GM21360 (cell line): ENCODE data around the gene FMO3.

Experiments used
- ATAC-seq: cut with Tn5 transposase; IDR thresholded peaks from one replicate; pipeline ENCODE4 v1.9.1; 2021; ENCODE audit warnings: mild to moderate bottlenecking, moderate library complexity; ENCODE audit not compliant: unreplicated experiment

The FMO3 gene

DNA sequence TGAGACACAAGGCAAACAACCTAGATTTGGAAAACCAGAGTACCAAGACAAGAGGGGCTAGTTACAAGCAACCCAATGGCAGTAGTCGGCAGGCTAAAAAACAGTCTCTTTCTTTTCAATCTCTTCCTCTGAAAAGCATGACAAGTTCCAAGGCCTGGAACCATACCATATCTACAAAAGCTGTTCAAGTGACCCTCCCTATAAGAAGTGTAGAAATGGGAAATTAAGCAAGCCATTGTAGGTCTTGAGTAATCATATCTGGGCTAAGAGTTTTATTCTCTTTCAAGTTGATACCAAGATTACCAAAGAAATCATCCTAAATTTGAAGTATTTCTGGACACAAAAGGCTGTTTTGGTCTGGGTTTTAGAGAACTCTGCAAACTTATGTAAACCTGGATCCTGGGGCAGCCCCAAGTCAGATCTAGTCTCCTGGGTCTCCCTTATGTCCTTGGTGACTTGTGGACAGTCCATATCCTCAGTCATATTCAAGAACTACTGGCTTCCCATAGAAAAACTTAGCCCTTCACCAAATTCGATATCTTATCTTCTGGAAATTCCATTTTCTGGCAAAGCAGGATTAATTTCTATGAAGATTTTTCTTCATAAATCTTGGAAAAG lies 24.7 kb downstream of the FMO3 start:
- ATAC-seq, result no peak

DNA sequence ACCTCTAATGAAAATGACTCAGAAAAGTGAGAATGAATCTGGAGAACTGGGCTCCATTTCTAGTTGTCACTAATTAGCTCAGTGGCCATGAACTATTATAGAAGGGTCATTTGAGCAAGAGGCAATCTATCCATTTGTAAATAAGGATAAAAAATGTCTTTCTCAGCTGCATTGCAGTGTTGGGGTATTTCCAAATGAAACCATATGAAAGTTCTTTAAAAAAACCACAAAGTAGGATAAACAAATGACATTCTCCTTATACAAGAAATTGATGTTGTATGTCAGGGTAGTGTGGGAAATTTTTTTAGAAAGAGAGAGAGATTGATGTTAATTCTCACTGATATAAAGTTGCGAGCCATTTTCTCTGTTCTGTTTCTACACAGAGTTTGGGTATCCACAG lies 26.0 kb downstream of the FMO3 start:
- no peak for ATAC-seq

DNA sequence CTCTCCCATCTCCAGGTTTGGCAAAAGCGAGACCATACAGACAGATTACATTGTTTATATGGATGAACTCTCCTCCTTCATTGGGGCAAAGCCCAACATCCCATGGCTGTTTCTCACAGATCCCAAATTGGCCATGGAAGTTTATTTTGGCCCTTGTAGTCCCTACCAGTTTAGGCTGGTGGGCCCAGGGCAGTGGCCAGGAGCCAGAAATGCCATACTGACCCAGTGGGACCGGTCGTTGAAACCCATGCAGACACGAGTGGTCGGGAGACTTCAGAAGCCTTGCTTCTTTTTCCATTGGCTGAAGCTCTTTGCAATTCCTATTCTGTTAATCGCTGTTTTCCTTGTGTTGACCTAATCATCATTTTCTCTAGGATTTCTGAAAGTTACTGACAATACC lies 26.4 kb downstream of the FMO3 start:
- no peak for ATAC-seq

DNA sequence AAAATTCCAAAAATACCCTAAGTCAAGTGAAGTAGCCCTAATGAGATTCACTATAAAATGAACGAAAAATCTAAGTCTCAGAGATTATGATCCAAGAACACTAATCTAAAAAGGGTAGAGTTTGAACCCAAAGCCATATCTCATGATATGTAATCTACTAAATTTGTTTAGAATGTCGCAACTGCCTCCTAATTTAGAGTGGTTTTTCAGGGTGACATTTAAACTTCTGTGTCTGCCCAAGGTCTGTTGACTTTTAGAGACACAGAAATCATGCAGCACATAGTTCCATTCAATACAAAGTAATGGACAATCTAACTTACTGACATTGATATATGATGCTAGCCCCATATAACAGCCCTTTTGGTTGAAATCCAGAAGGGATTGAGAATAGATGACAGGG lies 28.9 kb downstream of the FMO3 start:
- ATAC-seq, result no peak

DNA sequence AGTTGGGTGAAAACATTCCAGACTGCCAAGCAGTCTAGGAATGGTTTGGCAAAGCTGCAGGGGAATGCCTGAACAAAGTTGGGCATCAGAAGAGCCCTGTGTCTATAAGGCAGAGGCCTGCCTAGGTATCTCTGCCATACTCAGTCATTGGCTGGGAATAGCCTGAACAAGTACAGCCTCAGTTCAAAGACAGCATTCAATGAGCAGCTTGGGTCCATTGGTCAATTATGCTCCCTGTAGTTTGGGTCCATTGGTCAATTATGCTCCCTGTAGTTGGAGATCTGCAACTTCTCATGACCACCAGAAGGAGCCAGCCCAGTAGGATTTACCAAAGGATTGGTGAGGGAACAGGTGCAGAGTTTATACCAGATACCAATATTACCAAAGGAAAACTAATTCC lies 31.6 kb downstream of the FMO3 start:
- ATAC-seq, result no peak

DNA sequence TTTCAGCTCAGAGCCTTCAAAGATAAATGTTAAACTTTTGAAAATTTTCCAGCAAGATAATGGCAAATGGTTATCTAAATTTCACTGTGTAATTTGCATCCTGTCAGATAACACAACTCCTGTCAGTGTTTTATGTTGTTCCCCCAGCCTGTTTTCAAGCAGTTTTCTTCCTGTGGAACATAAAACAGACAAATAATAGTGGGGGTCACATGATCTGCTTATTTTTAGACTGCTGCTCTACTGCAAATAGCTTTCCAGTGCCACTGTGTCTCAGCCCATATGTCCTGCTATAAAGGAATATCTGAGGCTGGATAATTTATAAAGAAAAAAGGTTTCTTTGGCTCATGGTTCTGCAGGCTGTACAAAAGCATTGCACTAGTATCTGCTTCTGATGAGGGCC lies 32.2 kb downstream of the FMO3 start:
- no peak for ATAC-seq

DNA sequence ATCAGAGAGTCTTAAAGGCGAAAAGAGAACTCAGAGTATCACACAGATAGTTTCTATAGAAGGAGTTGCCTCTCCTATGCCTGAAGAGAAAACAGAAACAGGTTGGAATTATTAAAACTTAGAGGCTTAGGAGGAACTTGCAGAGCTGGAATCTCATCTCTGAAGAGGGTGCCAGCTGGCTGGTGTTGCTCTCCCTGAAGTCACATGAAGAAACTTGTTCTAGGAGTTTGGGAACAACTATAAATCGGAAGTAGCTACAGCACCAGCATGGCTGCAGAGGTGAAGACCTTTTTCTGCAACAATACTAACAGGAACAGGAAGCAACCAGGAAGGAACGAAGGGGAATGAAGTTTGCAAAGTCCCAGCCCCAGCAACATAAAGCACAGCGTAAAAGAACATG lies 35.8 kb downstream of the FMO3 start:
- no peak for ATAC-seq

DNA sequence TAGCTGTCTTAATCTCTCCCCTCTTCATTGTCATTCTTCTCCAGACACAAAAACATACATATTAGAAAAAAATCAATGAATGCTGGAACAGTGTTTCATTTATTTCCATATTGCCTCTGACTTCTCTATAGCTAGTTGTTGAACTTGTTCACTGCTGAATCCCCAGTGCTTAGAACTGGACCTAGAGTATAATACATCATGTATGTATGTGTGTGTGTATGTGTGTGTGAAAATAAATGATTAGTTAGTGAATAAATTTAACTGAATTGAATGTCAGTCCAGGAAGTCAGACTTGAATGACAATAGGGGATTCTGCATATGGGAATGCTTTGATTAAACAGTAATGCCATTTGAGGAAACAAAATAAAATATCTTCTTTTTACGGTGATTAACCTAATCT lies 36.4 kb downstream of the FMO3 start:
- ATAC-seq, result no peak

DNA sequence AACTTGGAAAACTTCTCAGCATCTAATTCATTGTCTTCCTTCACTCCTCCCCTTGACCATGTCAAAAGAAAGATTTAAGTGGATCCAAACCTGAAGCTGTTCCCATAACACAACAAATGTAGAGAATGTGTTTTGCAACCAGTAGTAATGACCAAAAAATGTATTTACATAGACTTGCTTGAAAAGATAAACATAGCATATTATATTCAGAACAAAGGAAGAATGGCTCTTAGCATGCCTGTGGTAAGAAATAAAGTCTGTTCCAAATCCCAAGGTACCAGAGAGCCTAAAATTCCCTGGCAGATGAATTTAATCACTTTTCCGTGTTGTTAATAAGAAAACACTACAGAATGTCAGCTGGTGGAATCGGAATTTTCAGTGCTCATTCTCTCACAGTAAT lies 36.8 kb downstream of the FMO3 start:
- no peak for ATAC-seq

DNA sequence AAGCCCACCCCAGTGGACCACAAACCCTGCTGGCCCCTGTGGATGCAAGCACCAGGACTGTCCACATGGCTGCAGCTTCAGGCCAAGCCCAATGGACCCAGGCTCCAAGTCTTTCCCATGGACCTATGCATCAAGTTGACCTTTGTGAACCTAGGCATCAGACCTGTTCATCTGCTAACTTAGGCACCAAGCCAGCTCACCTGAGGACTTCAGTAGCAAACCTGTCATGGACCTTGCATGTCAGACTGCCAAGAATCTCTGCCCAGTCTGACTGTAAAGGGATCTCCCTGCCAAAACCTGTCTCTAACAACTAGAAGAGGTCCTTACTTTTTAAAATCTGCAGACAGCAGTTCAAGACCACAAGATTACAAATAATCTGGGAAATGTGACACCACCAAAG lies 37.8 kb downstream of the FMO3 start:
- no peak for ATAC-seq

DNA sequence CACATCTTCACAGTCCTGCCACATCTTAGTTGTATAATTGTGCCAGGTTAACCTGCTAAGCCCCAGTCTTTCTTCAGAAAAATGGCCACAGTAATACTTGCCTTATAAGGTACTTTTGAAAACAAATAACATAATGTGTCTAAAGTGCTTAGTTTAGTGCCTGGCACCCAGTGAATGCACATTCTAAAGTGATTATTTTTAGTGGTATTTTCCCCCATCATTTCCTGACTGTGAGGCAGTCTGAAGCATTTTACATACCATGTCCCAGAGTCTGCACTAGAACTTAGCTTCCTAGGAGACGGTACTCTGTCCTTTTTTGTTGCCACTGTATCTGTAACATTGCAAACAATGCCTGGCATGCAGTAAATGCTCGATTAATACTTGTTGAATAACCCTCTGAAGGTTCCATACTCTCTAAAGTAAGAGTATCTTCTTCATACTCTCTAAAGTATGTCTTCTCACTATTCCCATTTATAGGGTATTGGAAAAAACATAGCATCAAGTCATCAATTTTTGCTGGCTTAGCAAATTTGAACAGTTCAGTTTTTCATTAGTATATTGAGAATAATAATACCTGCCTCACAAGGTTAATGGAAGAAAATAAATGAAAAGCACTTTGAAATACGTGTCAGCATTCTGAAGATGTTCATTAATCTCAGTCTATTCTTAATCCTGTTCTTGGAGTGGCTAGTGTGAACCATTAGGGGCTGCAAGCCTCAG lies 43.7 kb downstream of the FMO3 start:
- no peak for ATAC-seq

DNA sequence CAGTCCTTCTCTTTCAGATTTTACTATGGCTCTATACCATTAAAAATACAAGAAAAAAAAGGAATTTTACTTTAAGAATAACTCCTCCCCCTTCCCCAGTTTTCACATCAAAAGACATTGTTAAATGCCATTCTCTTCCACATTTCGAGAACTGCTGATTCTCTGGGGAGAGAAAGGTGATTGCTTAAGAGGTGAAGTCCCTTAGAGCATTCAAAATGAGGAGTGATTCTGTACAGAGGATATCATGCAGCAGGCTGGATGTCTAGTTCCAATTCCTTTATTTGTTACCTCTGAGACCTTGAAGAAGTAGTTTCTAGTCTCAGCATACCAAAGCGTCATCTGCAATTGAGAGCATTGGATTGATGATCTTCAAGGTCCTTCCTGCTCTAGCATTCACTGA lies 46.9 kb downstream of the FMO3 start:
- no peak for ATAC-seq

DNA sequence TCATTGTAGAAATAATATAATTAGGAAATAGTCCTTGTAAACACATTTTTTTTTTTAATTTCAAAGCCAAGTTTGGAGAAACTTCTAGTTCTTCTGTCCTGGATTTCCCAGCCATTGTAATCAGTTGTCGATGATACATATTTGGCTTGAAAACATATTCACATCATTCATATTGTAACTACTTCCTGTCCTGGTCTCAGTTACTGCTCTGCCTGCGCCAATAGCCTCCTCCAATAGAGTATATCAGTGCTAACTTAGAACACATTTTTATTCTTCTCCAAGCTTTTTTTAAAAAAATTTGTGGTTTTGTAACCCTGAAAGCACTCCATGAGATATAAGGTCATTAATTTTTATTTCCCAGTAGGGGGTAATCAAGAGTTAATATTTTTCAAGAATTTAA lies 48.3 kb downstream of the FMO3 start:
- ATAC-seq, result no peak

DNA sequence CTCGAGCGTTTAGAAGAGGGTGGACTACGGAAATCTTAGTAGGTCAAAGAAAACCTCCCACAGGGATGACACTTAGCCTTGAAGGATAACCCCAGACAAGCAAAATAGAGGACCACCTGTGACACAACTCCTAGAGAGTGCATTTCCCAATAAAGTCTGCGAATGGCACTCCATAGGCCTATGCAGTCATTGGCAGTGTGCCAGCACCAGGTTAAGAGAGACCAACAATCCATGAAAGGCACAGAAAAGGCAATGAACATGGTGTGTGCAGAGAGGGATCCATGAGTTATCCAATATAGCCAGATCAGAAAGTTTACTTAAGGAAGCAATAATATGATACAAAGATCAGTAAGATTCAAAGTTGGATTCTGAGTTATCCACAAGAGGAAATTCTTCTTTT lies 49.2 kb downstream of the FMO3 start:
- ATAC-seq, result no peak

DNA sequence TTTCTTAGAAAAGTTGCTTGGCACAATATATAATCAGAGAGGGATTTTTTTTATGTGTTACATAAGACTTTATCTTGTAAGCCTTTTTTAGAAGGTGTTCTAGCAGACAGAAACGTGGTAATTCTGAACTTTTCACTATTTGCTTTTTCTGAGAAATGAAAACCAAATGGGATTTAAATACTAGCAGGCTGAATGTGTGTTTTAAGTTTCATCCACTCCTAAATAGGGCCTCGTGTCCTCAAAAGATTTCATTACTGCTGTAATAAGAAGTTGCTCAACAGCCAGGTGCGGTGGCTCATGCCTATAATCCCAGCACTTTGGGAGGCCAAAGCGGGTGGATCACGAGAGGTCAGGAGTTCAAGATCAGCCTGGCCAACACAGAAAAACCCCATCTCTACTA lies 49.7 kb downstream of the FMO3 start:
- ATAC-seq, result no peak

DNA sequence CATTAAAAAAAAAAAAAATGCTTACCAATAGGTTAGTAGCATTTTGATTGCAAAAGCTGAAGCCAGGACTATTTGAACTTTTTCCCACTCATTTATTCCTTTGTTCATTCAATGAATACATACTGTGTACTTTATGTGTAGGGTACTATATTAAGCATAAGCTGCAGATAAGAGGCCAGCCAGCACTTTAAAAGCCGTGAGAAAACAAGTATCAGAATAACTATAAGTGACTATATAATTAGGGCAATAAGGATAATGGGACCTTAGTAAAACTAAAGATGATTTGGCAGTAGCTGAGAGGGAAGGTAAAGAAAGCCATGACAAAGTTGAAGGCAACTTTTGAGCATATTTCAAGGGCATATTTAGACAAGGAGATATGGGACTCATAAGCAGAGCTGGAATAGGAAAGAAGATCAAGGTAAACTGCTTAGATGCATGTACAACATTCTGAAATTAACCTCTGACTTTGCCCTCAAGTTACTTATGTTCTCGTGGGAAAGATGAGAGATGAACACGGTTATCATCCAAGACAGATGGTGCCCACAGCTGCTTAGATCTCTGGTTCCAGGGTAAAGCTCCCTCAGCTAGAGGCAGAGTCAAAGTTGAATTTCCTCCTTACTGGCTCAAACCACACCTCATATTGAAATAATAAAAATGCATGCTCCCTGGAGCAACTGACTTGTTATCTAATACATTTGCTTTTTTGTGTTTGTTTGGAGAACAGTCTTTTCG lies 50.4 kb downstream of the FMO3 start:
- ATAC-seq, result no peak

DNA sequence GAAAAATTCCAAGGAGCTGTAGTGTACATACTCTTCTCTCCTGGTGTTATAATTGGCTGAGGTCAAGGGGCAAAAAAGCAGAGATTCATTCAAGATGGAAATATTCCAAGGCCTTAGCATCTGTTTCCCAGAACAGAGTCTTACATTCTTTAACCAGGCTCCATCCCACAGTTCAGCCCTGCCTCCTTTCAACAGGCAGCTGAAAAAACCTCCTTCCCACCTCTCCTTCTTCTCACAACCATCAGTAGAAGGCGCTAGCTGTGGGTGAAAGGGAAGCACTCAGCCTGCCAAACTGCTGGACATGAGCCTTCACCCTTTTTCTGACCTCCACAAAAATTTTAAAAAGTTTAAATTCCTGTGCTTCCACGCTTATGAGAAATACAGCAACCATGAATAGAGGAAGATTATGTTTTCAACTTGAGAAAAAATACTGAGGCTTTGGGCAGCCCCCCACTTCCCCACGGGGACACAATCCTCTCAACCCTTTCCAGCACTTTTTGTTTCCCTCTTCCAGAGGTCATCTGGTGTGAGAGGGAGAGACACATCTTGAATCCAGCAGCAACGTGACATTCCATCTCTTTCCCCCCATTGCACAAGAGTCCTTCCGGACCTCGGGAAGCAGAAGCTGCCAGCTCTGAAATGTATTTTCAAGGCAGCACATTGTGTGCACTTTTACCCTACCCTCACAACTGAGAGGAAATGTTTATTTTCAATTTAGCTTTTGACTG lies 51.1 kb downstream of the FMO3 start:
- no peak for ATAC-seq

DNA sequence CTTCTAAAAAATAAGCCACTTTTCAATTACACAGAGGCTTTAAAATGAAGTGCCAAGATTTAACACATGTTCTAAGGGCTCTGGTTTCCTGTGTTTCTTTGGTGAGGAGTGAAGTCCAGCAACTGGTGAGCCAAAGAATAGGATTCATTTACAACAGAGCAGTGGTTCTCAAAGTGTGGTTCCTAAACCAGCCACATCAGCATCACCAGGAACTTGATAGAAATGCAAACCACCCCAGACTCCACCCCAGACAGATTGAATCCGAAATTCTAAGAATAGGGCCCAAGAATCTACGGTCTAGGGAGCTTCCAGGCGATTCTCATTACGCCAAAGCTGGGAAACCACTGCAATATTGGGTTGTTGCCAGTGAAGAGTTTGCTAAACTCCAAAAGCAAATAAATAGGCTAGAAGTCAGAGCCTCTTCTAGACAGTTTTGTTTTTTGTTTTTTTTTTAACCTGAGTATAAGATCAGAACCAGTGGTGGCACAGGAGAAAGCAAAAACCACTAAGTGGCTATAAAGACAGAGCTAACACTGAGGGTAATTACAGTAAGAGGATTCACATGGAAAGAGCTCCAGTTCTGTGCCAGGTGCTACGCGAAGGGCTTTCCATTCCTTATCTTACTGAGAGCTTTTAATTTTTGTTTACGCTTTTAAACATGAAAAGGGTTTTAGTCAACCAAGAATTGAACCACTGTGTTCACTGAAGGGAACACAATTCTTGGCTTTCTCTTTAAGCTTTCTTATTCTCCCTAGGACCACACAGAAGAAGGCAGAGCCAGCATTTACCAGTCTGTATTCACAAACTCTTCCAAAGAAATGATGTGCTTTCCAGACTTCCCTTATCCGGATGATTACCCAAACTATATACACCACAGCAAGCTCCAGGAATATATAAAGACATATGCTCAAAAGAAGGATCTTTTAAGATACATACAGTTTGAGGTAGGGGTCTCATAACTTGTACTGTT lies 52.0 kb downstream of the FMO3 start:
- ATAC-seq, result no peak

DNA sequence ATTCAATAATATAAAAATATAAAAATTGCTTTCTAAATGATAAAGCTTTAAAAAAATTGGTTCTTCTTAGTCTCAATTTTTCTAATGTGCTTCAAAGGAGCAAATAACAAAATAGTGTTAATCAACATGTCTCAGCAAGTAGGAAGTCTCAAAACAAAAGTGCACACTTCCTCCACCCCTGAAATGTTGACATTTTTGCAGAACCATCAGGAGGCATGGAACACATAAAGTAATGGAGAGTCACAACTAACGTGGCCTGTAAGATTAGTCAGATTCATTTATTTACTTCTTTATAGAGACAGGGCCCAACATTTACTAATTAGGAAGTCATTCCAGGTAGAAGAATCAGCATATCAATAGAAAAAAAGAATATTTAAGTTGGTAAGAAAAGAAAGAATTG lies 59.5 kb downstream of the FMO3 start:
- ATAC-seq, result no peak

DNA sequence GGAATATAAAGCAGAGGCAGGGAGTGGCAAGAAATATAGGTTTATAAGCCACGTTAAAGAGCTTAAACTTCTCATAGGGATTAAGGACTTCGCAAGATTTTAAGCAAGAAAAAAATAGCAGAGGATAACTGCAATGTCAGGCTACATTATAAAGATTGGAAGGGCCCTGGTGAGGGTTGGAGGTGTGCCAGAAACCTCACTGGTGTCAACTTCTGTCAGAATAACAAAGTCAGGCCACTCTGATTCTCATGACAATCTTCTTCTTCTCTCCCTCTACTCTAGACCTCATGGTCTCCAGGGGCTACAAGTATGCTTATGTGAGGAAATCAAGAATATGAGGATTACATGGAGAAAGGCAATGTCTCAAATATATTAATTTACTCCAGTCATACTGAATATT lies 61.8 kb downstream of the FMO3 start:
- no peak for ATAC-seq

DNA sequence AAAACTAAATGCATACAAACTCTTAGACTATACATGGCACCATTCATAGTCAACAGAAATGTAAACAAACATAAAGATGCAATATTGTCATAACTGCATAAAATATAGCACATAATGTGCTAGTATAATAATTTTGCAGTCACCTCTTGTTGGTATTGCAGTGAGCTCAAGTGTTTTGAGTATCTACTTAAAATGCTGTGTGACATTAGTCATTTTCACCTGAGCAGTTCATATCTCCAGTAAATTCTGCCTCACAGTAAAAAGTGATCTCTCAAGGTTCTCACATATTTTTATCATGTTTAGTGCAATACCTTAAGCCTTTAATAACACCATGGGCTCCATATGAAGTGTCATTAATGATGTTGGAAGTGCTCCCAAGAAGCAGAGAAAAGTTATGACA lies 64.8 kb downstream of the FMO3 start:
- no peak for ATAC-seq
